ENCODE data around the gene PPM1L.
A peak's percentile ranks its signal among the peaks of the same experiment; 100 is the strongest.

The PPM1L gene

DNA sequence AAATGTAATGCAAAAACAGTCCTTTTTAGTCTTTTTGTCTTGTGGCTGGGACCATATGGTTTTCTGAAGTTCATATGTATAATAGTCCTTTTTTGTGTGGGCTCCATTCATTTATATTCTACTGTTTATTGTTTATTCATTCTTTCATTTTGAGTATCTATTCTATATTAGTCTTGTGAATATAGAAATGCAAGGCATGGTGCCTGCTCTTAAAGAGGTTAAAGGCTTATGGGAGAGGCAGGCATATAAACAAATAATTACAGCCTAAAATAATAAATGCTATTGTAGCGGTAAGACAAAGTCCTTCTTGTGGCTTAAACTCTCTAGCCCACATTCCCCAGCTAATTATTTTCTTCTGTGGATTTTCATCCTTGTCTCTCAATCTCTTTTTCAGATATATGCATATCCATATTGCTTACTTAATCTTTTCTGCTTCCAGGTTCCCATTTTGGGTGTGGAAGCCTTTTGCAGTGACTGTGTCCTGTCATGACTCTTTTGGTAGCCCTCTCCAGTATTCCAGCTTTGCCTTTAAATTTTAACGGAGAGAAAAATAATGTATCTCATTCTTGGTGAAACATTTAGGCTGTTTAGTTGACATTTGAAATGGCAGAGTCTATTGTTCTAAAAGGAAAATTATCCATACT is 101.6 kb downstream of the PPM1L start:
- no peak for DNase-seq

- DNase-seq: no peak
Observed at GRCh38 chr3:160860346-160860745, 104.3 kb downstream of the PPM1L start.

GRCh38 chr3:160869825-160870224 is 113.8 kb downstream of the PPM1L start:
- no peak for DNase-seq

GRCh38 chr3:160870327-160870726 is 114.3 kb downstream of the PPM1L start:
- no peak for DNase-seq

- DNase-seq: no peak
Observed at GRCh38 chr3:160874736-160875135, 118.7 kb downstream of the PPM1L start.

DNA sequence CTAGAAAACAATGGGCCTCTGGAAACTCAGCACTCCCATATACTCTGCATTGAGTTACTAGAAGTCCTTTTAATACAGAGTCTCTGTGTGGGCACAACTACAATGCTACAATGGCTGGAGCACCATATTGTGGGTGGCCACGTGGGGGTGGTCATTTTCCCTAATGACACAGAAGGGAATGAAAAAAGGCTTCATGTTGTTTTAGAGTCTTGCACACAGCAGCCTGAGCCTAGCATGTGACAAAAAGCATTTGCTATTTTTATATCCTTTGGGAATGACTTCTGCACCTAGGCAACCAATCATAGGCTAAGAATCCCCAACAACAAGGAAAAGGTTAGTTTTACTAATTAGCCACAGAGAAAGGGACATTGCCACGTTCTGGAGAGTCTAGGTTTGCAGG is 120.6 kb downstream of the PPM1L start:
- no peak for DNase-seq

- no peak for DNase-seq
Observed at GRCh38 chr3:160879859-160880258, 123.8 kb downstream of the PPM1L start.

DNA sequence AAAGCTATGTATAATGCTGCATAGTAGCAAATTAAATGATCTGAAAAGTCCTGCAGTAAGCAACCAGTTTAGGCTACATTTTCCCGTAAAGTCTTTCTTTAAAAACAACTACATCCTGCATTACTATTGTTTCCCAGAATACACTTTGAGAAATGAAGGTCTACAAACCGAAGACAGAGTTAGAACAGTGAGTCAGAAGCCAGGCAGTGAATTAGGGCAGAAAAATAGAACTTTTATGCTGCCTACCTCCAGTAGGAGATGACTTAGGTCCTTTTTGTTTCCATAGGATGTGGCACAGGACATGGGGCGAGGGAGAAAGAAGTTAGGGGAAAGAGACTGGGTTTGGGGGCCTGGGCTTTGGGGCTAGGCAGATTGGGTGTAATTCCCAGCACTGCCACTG is 127.3 kb downstream of the PPM1L start:
- DNase-seq: no peak

DNA sequence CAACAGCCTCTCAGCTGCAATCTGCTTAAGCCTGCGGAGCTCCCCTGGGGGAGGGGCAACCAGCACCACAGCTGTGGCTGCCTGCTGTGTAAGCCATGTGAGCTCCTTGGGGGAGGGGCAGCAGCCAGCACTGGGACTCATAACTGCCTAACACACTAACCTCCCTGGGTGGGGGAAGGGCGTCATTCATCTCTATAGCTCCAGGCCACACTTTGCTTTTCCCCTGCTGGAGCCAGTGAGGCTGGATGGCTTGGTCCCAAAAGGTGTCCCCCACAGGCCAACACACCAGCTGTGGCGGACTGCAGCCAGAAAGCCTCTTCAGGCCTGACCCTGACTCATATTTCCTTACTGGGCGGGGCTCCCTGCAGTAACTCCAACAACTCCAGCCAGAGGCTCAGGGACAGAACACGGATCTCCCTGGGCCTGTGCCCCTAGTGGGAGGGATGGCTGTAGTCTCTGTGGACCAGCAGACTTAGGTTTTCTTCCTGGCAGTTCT is 129.8 kb downstream of the PPM1L start:
- no peak for DNase-seq

- no peak for DNase-seq
Observed at GRCh38 chr3:160886421-160886820, 130.4 kb downstream of the PPM1L start.

DNA sequence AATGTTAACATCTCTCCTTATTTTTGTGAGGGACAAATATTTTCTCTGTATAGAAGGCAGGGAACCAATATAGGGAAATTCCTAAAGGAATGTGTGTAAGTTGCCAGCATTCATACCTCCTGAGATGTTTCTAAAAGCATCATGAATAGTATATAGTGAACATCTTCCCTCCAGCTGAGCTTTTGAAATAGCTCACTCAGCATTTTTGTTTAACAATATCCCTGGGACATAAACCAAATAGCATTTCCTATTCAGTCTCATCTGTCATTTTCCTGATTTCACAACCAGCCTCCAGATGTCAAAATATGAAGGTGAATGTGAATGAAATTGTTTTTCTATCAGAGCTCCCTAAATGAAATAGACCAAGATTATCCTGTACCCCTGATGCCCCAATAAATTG is 137.2 kb downstream of the PPM1L start:
- DNase-seq: no peak

DNA sequence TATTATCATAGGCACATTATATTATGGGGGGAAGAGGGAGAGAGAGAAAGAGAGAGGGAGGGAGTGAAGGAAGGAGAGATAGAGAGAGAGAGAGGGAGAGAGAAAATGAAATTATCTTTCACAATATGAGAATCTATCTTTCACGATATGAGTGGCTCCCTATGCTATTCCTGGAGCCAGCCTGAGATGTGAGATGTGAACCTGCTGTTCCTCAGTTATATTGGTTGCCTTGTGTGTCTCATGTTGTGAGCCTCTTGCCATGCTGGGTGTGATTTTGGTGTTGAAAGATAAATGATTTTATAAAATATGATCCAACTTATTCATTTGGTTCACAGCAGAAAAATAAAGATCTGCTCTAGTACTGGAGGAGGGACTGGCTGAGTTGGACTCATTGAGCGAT is 148.7 kb downstream of the PPM1L start:
- DNase-seq: no peak

DNA sequence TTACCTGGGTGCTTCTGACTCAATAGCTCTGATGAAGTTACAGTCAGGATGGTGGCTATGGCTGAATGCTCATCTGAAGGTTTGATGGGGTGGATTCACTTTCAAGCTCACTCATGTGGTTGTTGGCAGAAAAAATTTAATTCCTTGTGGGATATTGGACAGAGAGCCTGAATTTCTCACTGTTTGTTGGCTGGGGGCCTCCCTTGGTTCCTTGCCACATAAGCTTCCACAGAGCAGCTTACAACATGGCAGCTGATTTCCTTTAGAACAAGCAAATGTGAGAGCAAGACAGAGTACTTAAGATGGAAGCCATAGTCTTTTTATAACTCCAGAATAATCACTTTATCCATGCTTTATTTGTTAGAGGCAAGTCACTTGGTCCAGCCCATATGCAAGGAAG is 150.6 kb downstream of the PPM1L start:
- no peak for DNase-seq

DNA sequence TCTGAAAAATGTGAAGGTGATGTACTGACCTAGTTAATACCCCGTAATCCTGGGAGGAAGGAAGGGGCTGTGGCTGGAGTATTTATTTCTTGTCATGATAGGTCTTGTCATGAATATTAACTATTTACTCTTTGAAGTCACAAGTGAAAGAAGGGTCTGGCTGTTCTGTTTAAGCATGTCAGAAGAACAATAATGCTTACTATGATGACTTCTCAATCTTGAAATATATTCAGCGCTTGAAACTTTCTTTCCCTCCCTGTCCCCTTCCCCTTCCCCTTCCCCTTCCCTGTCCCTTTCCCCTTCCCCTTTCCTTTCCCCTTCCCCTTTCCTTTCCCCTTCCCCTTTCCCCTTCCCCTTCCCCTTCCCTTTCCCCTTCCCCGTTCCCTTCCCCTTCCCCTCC is 153.9 kb downstream of the PPM1L start:
- DNase-seq: no peak

DNA sequence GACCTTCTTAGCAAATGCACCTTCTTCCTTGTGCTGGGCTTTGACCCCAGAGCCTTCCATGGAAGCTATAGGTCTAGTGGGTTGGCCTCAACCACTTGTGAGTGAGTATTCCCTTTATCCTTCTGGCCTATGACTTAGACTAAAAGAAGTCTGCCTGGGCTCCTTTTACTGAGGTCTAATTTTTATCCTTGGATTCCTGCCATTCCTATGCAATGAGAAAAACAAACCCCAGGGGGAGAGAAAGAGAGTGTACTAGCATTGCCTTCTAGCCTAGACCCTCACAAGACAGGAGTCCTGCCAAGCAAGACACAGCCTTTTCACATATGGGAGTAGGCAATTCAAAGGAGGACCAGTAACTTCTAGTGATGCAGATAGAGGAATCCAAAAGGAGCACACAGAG is 155.4 kb downstream of the PPM1L start:
- DNase-seq: no peak

- DNase-seq: no peak
Observed at GRCh38 chr3:160916472-160916871, 160.4 kb downstream of the PPM1L start.

GRCh38 chr3:160919942-160920341 is 163.9 kb downstream of the PPM1L start:
- DNase-seq: no peak

DNA sequence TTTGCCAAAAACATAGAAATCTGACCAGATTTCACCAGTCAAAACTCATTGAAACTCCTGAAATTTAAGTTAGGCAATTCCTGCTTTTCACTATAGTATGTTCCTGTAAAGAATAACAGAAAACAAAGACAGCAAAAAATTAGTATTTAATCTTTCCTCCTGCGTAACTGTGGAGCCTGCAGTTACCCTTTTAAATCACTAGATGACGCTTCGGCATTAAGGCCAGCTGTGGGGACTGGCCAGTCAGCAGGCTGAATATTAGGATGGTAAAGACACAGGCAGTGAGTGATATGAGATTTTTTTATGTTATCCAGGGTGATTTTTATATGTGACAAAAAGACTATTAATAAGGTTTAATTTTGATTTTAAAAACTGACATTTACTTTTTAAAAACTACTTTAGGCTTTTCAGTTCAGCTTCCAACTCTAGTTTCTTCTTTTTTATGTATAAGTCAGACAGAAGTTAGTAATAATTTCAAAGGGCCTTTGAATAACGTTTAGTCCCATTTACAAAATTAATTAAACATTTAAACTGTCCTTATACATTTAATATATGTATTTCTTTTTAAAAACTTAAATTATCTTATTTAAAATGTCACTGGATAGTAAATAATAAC is 165.1 kb downstream of the PPM1L start:
- peak; percentile 10 to 45 for DNase-seq

DNA sequence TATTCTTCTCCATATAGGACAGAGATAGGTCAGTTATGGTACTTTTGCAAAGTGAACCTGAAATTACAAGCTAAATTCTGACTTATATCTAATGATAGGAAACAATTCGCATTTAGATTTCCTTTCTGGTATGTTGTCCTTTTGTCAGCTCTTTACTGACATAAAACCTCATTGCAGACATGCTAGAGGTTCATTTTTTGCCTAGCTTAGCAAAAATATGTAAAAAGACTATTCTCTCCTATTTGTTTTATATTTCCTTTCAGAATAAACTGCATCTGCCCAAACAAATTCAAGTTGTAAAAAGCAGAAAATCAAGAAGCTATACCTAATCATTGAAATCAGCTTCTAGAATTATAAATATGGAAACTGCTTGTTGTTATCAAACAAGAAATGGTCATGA is 168.7 kb downstream of the PPM1L start:
- no peak for DNase-seq

DNA sequence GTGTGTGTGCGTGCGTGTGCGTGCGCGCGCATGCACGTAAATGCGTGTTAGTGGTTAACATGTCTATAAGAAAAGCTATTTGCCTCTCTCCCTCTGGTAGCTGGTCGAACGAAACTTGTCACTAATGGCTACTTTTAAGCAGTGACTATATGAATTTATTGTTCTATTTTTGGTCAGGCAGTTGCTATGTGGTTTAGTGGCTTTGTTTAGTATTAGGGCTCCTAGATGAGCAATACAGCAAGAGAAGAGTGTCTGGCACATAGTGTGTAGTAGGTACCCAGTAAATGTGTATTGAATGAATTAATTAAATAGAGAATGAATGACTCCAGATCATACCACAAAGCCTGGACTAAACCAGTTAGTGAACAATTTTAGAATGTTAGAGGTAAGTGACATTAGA is 171.6 kb downstream of the PPM1L start:
- DNase-seq: no peak

DNA sequence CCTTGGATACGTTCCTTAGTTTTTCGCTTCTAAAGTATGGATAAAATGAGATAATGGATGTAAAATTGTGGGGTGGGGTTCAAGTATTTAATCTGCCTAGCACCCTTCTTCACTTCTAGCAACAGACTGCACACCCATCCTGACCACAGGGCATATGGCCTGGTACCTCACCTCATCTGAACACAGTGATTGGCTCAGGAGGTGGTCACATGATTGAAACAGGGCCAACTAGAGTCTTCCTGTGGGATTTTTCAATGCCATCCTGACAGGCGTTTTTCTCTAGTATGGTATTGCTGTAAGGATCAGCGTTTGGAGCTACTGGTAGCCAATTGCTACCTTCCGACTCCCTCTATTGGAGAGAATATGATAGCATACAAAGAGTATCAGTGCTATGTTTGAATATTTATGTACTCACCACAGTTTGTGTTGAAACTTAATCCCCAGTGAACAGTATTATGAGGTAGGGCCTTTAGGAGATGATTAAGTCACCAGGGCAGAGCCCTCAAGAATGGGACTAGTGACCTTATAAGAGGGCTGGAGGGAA is 172.2 kb downstream of the PPM1L start:
- DNase-seq: no peak

- DNase-seq: no peak
Observed at GRCh38 chr3:160929595-160929994, 173.6 kb downstream of the PPM1L start.

DNA sequence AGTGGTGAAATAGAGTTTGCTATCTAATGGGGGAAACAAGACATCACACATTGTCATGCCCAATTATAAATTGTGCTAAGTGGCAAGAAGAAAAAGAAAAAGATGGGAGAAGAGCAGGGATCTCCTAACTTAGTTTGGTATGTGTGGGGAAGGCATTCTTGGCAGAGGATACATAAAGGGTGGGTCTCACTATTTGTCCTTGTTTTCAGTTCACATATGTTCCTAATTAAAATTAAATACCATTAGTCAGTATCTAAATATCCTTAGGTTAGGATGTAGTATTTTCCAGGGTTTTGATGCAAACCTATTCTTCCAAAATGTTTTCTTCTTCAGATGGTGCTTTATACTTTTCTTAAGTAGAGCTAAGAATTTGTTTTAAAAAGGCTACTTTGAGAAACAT is 175.4 kb downstream of the PPM1L start:
- DNase-seq: no peak

- no peak for DNase-seq
Observed at GRCh38 chr3:160935413-160936095, 179.5 kb downstream of the PPM1L start.
